IMR-90 (cell line): Measurements from ENCODE around the gene FYB2. TPM values are rescaled to one million over a fixed set of nuclear protein-coding genes. Genes with fewer than 3 reads are reported as not detected.

ENCODE experiments used
- ATAC-seq: fragments of 200-7000 bp; cut with Tn5 transposase; 2 replicates; pipeline ENCODE4 v1.9.1; 2020; ENCODE audit warnings: low read depth, mild to moderate bottlenecking, moderate library complexity
- BruUV-seq: library from RNA; stranded (reverse); fragments of 400-500 nt; replicated peaks from 2 replicates; lab custom pipeline; 2021; lab: Mats Ljungman, UMichigan
- CTCF ChIA-PET: fragments of 300-600 bp; formaldehyde crosslinking; extraction: SDS; loops from one replicate; lab custom pipeline; 2021; ENCODE audit warnings: antibody characterized with exemption; lab: Yijun Ruan, JAX
- POLR2A ChIA-PET: fragments of 300-600 bp; sonication (Branson Sonifier 250); formaldehyde crosslinking; loops from one replicate; lab custom pipeline; 2022; ENCODE audit warnings: antibody characterized with exemption; ENCODE audit not compliant: unreplicated experiment; lab: Charles Lee
- DNase-seq: peaks from one replicate; pipeline ENCODE4 v3.0.0; 2013
- H2AFZ ChIP-seq: replicated peaks from 2 replicates; pipeline ENCODE3; 2013; ENCODE audit warnings: low read length, mild to moderate bottlenecking; ENCODE audit not compliant: poor library complexity
- H2AK5ac ChIP-seq: 2 replicates; pipeline ENCODE4 v1.6.1; 2013; ENCODE audit warnings: low read depth, low read length, inconsistent platforms
- H2AK9ac ChIP-seq: replicated peaks from 2 replicates; pipeline ENCODE3; 2013; ENCODE audit warnings: mild to moderate bottlenecking, low read depth, low read length, moderate library complexity; ENCODE audit not compliant: poor library complexity
- H2BK120ac ChIP-seq: 2 replicates; pipeline ENCODE4 v1.6.1; 2013; ENCODE audit warnings: low read depth, low read length, inconsistent platforms
- H2BK15ac ChIP-seq: 3 replicates; pipeline ENCODE4 v1.6.1; 2013; ENCODE audit warnings: low read depth, low read length, inconsistent platforms
- H2BK20ac ChIP-seq: 2 replicates; pipeline ENCODE4 v1.6.1; 2013; ENCODE audit warnings: low read depth, mild to moderate bottlenecking, inconsistent platforms, low read length, moderate library complexity
- H2BK5ac ChIP-seq: 2 replicates; pipeline ENCODE4 v1.6.1; 2013; ENCODE audit warnings: mild to moderate bottlenecking, low read depth, low read length, inconsistent platforms; ENCODE audit not compliant: poor library complexity, severe bottlenecking
- H3K14ac ChIP-seq: replicated peaks from 2 replicates; pipeline ENCODE4 v1.6.1; 2013; ENCODE audit warnings: low read depth, low read length, inconsistent platforms
- H3K18ac ChIP-seq: 2 replicates; pipeline ENCODE4 v1.6.1; 2013; ENCODE audit warnings: low read depth, low read length, control low read depth
- H3K23ac ChIP-seq: 2 replicates; pipeline ENCODE4 v1.6.1; 2013; ENCODE audit warnings: low read depth, low read length, inconsistent platforms
- H3K27ac ChIP-seq: 2 replicates; pipeline ENCODE4 v1.5.1; 2013; ENCODE audit warnings: mild to moderate bottlenecking, control low read depth, low read length; ENCODE audit not compliant: insufficient read depth
- H3K27me3 ChIP-seq: 2 replicates; pipeline ENCODE4 v1.6.1; 2013; ENCODE audit warnings: low read length; ENCODE audit not compliant: control insufficient read depth, insufficient read depth
- H3K36me3 ChIP-seq: 2 replicates; pipeline ENCODE4 v1.6.1; 2013; ENCODE audit warnings: low read length, mixed read lengths; ENCODE audit not compliant: control insufficient read depth, insufficient read depth
- H3K4ac ChIP-seq: 2 replicates; pipeline ENCODE4 v1.6.1; 2013; ENCODE audit warnings: low read depth, low read length, inconsistent platforms
- H3K4me1 ChIP-seq: 2 replicates; pipeline ENCODE4 v1.6.1; 2013; ENCODE audit warnings: low read length, mixed read lengths; ENCODE audit not compliant: control insufficient read depth, insufficient read depth
- H3K4me2 ChIP-seq: 2 replicates; pipeline ENCODE4 v1.6.1; 2013; ENCODE audit warnings: low read depth, mild to moderate bottlenecking, control low read depth, low read length, moderate library complexity
- H3K4me3 ChIP-seq: 2 replicates; pipeline ENCODE4 v1.5.1; 2013; ENCODE audit warnings: low read depth, mild to moderate bottlenecking, control low read depth, low read length, moderate library complexity; ENCODE audit not compliant: insufficient read depth
- H3K56ac ChIP-seq: 2 replicates; pipeline ENCODE4 v1.6.1; 2013; ENCODE audit warnings: low read length, inconsistent platforms; ENCODE audit not compliant: insufficient read depth; ENCODE audit errors: extremely low read depth
- H3K79me1 ChIP-seq, 2 experiments: 2 replicates each; pipeline ENCODE4 v1.6.1; 2013; ENCODE audit warnings: low read length in 2 of 2, inconsistent platforms in 1 of 2, low read depth in 1 of 2
- H3K9ac ChIP-seq: 2 replicates; pipeline ENCODE4 v1.6.1; 2013; ENCODE audit warnings: low read depth, low read length, control low read depth
- H3K9me1 ChIP-seq: 2 replicates; pipeline ENCODE4 v1.6.1; 2013; ENCODE audit warnings: low read length, inconsistent platforms; ENCODE audit not compliant: insufficient read depth
- H3K9me3 ChIP-seq: 2 replicates; pipeline ENCODE4 v1.6.1; 2013; ENCODE audit warnings: low read length; ENCODE audit not compliant: control insufficient read depth, insufficient read depth
- H4K20me1 ChIP-seq: 2 replicates; pipeline ENCODE4 v1.6.1; 2013; ENCODE audit warnings: low read length, inconsistent platforms; ENCODE audit not compliant: insufficient read depth
- H4K5ac ChIP-seq: 2 replicates; pipeline ENCODE4 v1.6.1; 2013; ENCODE audit warnings: mild to moderate bottlenecking, low read depth, low read length, control low read depth
- H4K8ac ChIP-seq, 2 experiments: 2 replicates each; pipeline ENCODE4 v1.6.1; 2013; ENCODE audit warnings: low read depth in 2 of 2, low read length in 2 of 2, control low read depth in 1 of 2, inconsistent platforms in 1 of 2
- H4K91ac ChIP-seq: 2 replicates; pipeline ENCODE4 v1.6.1; 2013; ENCODE audit warnings: low read depth, low read length, inconsistent platforms; ENCODE audit not compliant: insufficient read depth
- CHD1 ChIP-seq: IDR thresholded peaks from 2 replicates; pipeline ENCODE4 v1.6.1; 2012; ENCODE audit warnings: low read depth, low read length, improper control_type of control experiment
- CTCF ChIP-seq: conservative IDR thresholded peaks from 2 replicates; pipeline ENCODE4 v1.5.1; 2012; ENCODE audit warnings: mild to moderate bottlenecking, low read depth, low read length, improper control_type of control experiment
- ELK1 ChIP-seq: fragments of 150-350 bp; IDR thresholded peaks from 2 replicates; pipeline ENCODE4 v1.6.1; 2016; ENCODE audit warnings: low read depth, mild to moderate bottlenecking, low read length, moderate library complexity, borderline replicate concordance
- FOS ChIP-seq: fragments of 150-350 bp; IDR thresholded peaks from 2 replicates; pipeline ENCODE4 v1.6.1; 2016; ENCODE audit warnings: low read depth, low read length
- MAFK ChIP-seq: IDR thresholded peaks from 2 replicates; pipeline ENCODE4 v1.6.1; 2012; ENCODE audit warnings: low read depth, low read length, improper control_type of control experiment
- MAZ ChIP-seq: IDR thresholded peaks from 2 replicates; pipeline ENCODE4 v1.6.1; 2012; ENCODE audit warnings: low read depth, mild to moderate bottlenecking, low read length, improper control_type of control experiment, moderate library complexity, borderline replicate concordance
- NFE2L2 ChIP-seq: fragments of 150-350 bp; IDR thresholded peaks from 2 replicates; pipeline ENCODE4 v1.6.1; 2016; ENCODE audit warnings: low read depth, mild to moderate bottlenecking, low read length
- POLR2A ChIP-seq: IDR thresholded peaks from 2 replicates; pipeline ENCODE4 v1.6.1; 2012; ENCODE audit warnings: mild to moderate bottlenecking, low read depth, low read length
- RAD21 ChIP-seq: IDR thresholded peaks from 2 replicates; pipeline ENCODE4 v1.6.1; 2012; ENCODE audit warnings: low read length, improper control_type of control experiment
- RCOR1 ChIP-seq: IDR thresholded peaks from 2 replicates; pipeline ENCODE4 v1.6.1; 2012; ENCODE audit warnings: mild to moderate bottlenecking, low read length, improper control_type of control experiment; ENCODE audit not compliant: insufficient replicate concordance
- RFX5 ChIP-seq: IDR thresholded peaks from 2 replicates; pipeline ENCODE4 v1.8.0; 2012; ENCODE audit warnings: low read depth, mild to moderate bottlenecking, low read length, moderate library complexity
- SMC3 ChIP-seq: fragments of 150-350 bp; IDR thresholded peaks from 2 replicates; pipeline ENCODE4 v1.6.1; 2016; ENCODE audit warnings: low read depth, mild to moderate bottlenecking, antibody characterized with exemption, low read length, moderate library complexity
- dilution Hi-C: fragments of 300-500 bp; cut with HindIII; formaldehyde crosslinking; loops from one replicate; pipeline ENCODE4 v1.14.3; 2018; ENCODE audit warnings: low sequenced_read_pairs; ENCODE audit not compliant: unreplicated experiment
- in situ Hi-C: fragments of 300-500 bp; cut with MboI; formaldehyde crosslinking; loops from 3 replicates; pipeline ENCODE4 v1.14.3; 2019; ENCODE audit warnings: low sequenced_read_pairs, inconsistent platforms, mixed read lengths
- intact Hi-C: fragments of 100-400 bp; cut with micrococcal nuclease; formaldehyde crosslinking; loops from 2 replicates; pipeline ENCODE4 v1.10.0; 2022
- polyA plus RNA-seq, 3 experiments: library from polyadenylated mRNA; depleted of rRNA; stranded (reverse); fragments of >200 nt; gene quantifications; 2 replicates each; pipeline ENCODE4 v1.2.3, GENCODE V29; 2012; ENCODE audit warnings: low replicate concordance in 1 of 3
- total RNA-seq: library from RNA; depleted of rRNA; stranded (reverse); fragments of >200 nt; gene quantifications from 2 replicates; pipeline ENCODE4 v1.2.3, GENCODE V29; 2012

Gene FYB2
- total and polyA plus RNA-seq, 2 of the 4 experiments (the other 2 are of a cell fraction) = under 0.01 TPM; not detected in 1

- no peaks in the 10 kb centered on the region for H4K20me1 ChIP-seq
- H2BK5ac ChIP-seq = no peak overlapping the region
- H3K27me3 ChIP-seq = no peaks in the 10 kb centered on the region
- H3K4me1 ChIP-seq = peaks cover 4% of the 10 kb centered on the region
- in situ Hi-C loops = no loop called here
- H2BK20ac ChIP-seq = no peak overlapping the region
- no peaks in the 10 kb centered on the region for H3K79me1 ChIP-seq
- no peak overlapping the region for H4K8ac ChIP-seq
- H3K18ac ChIP-seq = no peak overlapping the region
- no peak overlapping the region; the same call in 1 of the 2 replicates for H3K14ac ChIP-seq
- H2AK5ac ChIP-seq = no peak overlapping the region
- no peak overlapping the region for H3K27ac ChIP-seq
- H4K5ac ChIP-seq = no peak overlapping the region
- no peak overlapping the region for H3K4ac ChIP-seq
- no TSS peak for BruUV-seq
- DNase-seq (no peak), ATAC-seq (no peak)
- no peaks in the 10 kb centered on the region for H3K36me3 ChIP-seq
- no peaks in the 10 kb centered on the region; the same call in 1 of the 2 replicates for H3K9me1 ChIP-seq
- TF ChIP-seq RFX5 (no peak), POLR2A (no peak), RCOR1 (no peak), CHD1 (no peak), FOS (no peak), RAD21 (no peak), MAFK (no peak), CTCF (no peak), SMC3 (no peak), ELK1 (no peak), MAZ (no peak), NFE2L2 (no peak)
- no peak overlapping the region for H2BK15ac ChIP-seq
- no peak overlapping the region for H3K23ac ChIP-seq
- H2AFZ ChIP-seq = no peak overlapping the region
- no peak overlapping the region for H3K56ac ChIP-seq
- no peak overlapping the region for H2AK9ac ChIP-seq
- ChIA-PET CTCF (no interaction called here), POLR2A (no interaction called here)
- no peak overlapping the region for H4K91ac ChIP-seq
- H3K4me2 ChIP-seq = no peak overlapping the region
- no peak overlapping the region for H2BK120ac ChIP-seq
- H3K9me3 ChIP-seq = no peaks in the 10 kb centered on the region
- dilution Hi-C loops = no loop called here
- H3K4me3 ChIP-seq = no peak overlapping the region
- no peak overlapping the region for H3K9ac ChIP-seq
- intact Hi-C loops = no loop called here
Measured at GRCh38 chr1:56683569-56683968, 135.6 kb downstream of the FYB2 start.
